ENCODE results near the gene FSTL4.

The FSTL4 gene

DNA sequence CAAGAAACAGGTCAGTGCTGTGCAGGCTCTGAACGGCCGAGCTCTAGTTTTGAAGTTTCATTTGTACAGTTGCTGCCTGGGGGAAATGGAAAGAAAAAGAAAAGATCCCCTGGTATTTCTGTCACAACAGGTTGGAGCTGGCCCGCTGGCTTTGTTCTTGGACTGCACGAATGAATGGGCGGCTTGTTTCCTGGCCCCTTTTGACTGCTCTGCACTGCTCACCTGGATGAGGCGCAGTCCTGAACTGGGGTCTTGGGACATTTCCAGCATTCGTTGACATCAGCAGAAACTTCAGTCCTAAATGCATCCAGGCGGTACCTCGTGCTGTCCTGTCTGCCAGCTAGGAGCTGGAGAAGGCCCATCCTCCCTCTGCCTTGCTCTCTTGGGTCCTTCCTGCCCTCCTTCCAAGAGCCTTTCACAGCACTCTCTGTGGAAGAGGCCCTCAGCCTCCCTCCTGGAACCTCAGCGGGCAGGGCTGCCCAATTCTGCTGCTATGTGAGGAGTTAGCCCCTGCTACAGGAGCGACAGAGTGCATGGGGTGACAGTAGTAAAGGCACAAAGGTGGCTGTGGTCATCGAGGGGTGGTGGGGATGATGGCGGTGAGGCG lies 189.2 kb downstream of the FSTL4 start:
- TF ChIP-seq, protein P1, sequence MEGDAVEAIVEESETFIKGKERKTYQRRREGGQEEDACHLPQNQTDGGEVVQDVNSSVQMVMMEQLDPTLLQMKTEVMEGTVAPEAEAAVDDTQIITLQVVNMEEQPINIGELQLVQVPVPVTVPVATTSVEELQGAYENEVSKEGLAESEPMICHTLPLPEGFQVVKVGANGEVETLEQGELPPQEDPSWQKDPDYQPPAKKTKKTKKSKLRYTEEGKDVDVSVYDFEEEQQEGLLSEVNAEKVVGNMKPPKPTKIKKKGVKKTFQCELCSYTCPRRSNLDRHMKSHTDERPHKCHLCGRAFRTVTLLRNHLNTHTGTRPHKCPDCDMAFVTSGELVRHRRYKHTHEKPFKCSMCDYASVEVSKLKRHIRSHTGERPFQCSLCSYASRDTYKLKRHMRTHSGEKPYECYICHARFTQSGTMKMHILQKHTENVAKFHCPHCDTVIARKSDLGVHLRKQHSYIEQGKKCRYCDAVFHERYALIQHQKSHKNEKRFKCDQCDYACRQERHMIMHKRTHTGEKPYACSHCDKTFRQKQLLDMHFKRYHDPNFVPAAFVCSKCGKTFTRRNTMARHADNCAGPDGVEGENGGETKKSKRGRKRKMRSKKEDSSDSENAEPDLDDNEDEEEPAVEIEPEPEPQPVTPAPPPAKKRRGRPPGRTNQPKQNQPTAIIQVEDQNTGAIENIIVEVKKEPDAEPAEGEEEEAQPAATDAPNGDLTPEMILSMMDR (IDR thresholded peaks at IDR 0.05; ENCODE audit: low read depth, low read length), result no peak
- no peak for DNase-seq (ENCODE audit: extremely low read depth, low read depth)

DNA sequence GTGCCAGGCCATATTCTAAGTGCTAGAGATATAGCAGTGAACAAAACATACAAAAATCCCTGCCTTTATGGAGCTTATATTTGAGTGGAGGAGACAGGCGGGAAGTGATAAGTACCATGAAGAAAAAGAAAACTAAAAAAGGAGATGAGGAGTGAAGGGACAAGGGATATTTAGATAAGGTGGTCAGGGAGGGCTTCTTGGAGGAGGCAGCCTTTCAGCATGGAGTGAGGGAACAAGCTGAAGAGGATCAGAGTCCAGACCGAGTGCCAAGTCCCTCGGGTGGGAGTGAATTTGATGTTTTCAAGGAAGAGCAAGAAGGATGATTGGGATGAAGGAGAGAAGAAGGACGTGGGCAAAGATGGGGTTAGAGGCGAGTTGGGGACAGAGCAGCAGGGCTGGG lies 190.5 kb downstream of the FSTL4 start:
- TF ChIP-seq, protein P1 (IDR thresholded peaks at IDR 0.05; ENCODE audit: low read depth, low read length), result no peak

DNA sequence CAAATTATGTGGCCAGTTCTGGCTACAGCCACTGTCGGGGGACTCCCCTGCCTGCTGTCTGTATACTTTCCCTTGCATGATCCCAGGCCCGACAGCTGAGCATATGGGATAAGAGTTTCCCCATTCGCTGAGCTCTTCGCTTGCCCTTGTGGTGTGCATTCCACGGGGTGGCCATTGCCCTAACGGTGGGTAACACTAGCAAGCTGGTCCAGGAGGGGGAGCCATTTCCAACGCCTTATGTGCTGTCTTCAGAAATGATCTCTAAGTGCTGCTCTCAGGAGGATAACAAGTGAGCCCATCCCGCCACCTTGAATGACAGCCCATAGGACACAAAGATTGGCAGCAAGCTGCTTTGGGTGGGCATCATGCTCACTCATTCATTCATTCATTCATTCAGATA lies 190.9 kb downstream of the FSTL4 start:
- no peak for DNase-seq (ENCODE audit: extremely low read depth, low read depth)
- TF ChIP-seq, protein P1 (IDR thresholded peaks at IDR 0.05; ENCODE audit: low read depth, low read length), result no peak; the same call in 1 of the 2 replicates

More for the DNA sequence above, 190.5 kb downstream of the FSTL4 start:
- no peak for DNase-seq (ENCODE audit: extremely low read depth, low read depth)

DNA sequence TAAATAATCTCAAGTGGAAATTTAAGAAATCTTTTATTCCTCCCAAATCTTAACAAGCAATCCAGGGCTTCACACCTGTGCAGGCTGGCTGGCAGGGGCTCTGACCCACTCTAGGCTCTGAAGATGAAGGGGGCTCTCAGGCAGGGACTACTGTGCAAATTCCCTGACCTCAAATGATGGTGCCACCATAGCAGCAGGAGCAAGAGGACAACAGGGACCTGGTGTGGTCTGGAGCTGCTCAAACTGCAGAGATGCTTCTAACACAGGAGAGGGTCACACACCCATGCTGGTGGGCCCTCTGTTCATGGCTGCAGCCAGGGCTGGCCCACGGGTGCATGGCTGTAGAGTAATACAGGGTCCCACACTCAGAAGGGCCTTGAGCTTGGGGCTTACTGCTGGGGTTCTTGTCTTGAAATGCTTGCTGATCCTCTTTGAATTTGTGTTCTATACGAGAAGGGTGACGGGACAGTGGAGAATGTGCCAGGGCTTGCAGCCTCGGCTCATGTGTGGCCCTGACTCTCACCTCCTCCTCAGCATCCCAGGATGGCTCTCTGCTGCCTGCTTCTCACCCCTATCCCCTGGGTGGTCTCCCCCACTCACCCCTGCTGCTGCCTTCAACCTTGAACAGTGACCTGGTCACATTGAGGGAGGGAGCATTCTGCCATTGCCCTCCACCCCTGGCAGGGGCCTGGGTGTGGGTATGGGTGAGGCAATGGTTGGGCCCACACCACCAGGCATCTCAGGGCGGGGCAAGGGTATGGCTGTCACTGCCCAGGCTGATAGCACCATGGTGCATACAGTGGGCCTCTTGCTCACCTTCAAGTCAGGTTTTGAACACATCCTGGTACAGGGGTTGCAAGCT lies 191.7 kb downstream of the FSTL4 start:
- no peak for DNase-seq (ENCODE audit: extremely low read depth, low read depth)
- TF ChIP-seq, protein P1 (IDR thresholded peaks at IDR 0.05; ENCODE audit: low read depth, low read length), result no peak

DNA sequence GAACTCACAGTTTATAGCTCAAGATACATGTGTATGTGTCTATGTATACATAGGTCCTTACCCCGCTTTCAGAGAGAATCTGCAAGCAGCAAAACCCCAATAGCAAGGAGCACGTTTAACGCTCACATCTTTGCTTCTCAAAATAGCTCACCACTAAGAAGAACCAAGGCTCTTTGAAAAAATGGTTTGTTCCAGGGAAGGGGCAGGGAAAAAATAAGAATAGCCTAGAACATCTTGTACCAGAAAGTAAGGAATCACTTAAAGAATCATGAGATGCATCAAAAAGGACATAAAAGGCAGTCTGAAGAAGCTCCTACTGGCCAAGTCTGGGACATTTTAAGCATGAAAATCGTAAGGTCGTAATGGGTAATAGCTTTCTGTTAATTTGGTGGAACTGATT lies 196.4 kb downstream of the FSTL4 start:
- TF ChIP-seq, protein P1 (IDR thresholded peaks at IDR 0.05; ENCODE audit: low read depth, low read length), result no peak
- no peak for DNase-seq (ENCODE audit: extremely low read depth, low read depth)

DNA sequence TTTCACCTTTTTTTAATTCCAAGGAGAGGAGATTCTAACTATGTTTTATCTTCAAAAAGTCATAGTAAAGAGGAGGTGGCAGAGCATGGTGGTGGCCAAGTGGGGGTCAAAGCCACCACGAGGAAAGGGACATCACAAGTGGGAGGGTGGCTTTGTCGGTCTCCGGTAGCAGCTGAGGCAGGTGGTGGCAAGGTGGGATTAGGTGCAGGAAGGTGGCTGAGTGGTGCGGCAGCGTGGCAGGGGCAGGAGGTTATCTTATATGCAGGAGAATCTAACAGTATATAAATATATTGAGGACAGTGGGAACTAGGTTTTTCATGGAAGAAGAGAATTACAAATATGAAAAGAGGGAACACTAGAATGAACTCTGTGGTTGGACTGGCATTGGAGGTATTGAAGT lies 196.8 kb downstream of the FSTL4 start:
- TF ChIP-seq, protein P1 (IDR thresholded peaks at IDR 0.05; ENCODE audit: low read depth, low read length), result no peak
- no peak for DNase-seq (ENCODE audit: extremely low read depth, low read depth)

DNA sequence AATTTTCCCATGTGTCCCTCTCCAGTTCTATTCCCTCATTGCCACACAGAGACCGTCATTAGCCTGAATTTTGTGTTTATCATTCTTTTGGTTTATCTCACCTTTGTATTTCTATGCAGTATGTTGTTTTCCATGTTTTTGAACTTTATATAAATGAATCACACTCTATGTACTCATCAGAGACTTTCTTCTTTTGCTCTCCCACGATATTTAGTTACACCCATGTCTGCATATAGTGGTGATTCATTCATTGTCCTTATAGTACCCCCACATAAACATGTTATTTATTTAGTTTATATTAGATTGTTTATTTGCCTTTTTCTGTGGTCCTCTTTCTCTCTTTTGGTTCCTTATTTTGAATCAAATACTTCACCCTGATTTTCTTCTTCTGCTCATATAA lies 199.7 kb downstream of the FSTL4 start:
- no peak for DNase-seq (ENCODE audit: extremely low read depth, low read depth)

More for the DNA sequence above, 199.7 kb downstream of the FSTL4 start:
- TF ChIP-seq, protein P1 (IDR thresholded peaks at IDR 0.05; ENCODE audit: low read depth, low read length), result no peak
